Activated B cell treated with CpG ODN at 0.5 μM for 24 hours (primary cell): Measurements from ENCODE around the gene EYS. TPM values are rescaled to one million over a fixed set of nuclear protein-coding genes. Genes with fewer than 3 reads are reported as not detected.

Source experiments
- ATAC-seq: fragments of 200-7000 bp; cut with Tn5 transposase; one replicate; pipeline ENCODE4 v1.10.0; 2021; ENCODE audit warnings: low read depth, mild to moderate bottlenecking, moderate library complexity
- CTCF ChIA-PET: fragments of 350-600 bp; sonication (Branson Sonifier 250); formaldehyde crosslinking; loops from one replicate; lab custom pipeline; 2021; ENCODE audit warnings: antibody characterized with exemption; lab: Charles Lee
- POLR2A ChIA-PET: fragments of 350-600 bp; sonication (Branson Sonifier 250); formaldehyde crosslinking; loops from one replicate; lab custom pipeline; 2021; ENCODE audit warnings: antibody characterized with exemption; lab: Charles Lee
- DNase-seq: peaks from one replicate; pipeline ENCODE4 v3.0.0; 2022
- H3K27ac Mint-ChIP-seq: one replicate; pipeline ENCODE4 v1.8.0; 2020; ENCODE audit warnings: mixed read lengths
- H3K27me3 Mint-ChIP-seq: one replicate; pipeline ENCODE4 v1.8.0; 2021; ENCODE audit warnings: mixed read lengths
- H3K36me3 Mint-ChIP-seq: one replicate; pipeline ENCODE4 v1.8.0; 2021; ENCODE audit warnings: low read depth, mixed read lengths
- H3K4me1 Mint-ChIP-seq: one replicate; pipeline ENCODE4 v1.8.0; 2021; ENCODE audit warnings: mixed read lengths
- H3K4me3 Mint-ChIP-seq: one replicate; pipeline ENCODE4 v1.8.0; 2020; ENCODE audit warnings: mild to moderate bottlenecking, mixed read lengths
- H3K9me3 Mint-ChIP-seq: one replicate; pipeline ENCODE4 v1.8.0; 2020; ENCODE audit warnings: mixed read lengths
- intact Hi-C: fragments of 100-400 bp; cut with micrococcal nuclease; formaldehyde crosslinking; loops from one replicate; pipeline ENCODE4 v1.15.1; 2024
- total RNA-seq: library from RNA; stranded (reverse); gene quantifications from 2 replicates; pipeline ENCODE4 v1.2.3, GENCODE V29; 2022
- TF ChIP-seq, protein P1 (sequence below): fragments of 200-600 bp; IDR thresholded peaks from one replicate; pipeline ENCODE4 v1.8.0; 2022; ENCODE audit warnings: antibody characterized with exemption, mild to moderate bottlenecking

The EYS gene
- total RNA-seq, 1 donor from 2014 or later: not detected

DNA sequence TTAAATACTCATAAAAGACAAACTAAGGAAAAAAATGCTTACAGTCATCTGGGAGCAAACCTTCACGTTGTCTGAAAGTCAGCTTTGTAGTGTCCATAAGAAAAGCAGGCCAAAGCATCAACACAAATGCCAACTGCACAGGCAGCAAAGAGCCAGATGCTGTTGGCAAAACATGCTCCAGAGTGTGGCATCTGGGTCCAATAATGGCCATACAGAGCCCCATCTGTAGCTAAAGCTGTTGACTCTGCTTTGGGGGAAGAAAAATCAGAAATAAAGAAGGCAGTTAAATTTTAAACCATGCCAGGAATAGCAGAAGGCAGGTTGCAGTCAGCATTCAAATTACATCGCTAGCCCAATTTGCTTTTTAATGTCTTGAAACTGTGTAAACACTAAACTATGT lies 776.3 kb downstream of the EYS start:
- TF ChIP-seq, protein P1, sequence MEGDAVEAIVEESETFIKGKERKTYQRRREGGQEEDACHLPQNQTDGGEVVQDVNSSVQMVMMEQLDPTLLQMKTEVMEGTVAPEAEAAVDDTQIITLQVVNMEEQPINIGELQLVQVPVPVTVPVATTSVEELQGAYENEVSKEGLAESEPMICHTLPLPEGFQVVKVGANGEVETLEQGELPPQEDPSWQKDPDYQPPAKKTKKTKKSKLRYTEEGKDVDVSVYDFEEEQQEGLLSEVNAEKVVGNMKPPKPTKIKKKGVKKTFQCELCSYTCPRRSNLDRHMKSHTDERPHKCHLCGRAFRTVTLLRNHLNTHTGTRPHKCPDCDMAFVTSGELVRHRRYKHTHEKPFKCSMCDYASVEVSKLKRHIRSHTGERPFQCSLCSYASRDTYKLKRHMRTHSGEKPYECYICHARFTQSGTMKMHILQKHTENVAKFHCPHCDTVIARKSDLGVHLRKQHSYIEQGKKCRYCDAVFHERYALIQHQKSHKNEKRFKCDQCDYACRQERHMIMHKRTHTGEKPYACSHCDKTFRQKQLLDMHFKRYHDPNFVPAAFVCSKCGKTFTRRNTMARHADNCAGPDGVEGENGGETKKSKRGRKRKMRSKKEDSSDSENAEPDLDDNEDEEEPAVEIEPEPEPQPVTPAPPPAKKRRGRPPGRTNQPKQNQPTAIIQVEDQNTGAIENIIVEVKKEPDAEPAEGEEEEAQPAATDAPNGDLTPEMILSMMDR: no peak
- Mint-ChIP-seq H3K27ac (no peak overlapping the region), H3K9me3 (peaks cover 1% of the 10 kb centered on the region), H3K27me3 (no peaks in the 10 kb centered on the region), H3K36me3 (no peaks in the 10 kb centered on the region), H3K4me3 (no peak overlapping the region), H3K4me1 (no peaks in the 10 kb centered on the region)
- ChIA-PET POLR2A (no interaction called here), CTCF (no interaction called here)
- no peak for ATAC-seq
- no peak for DNase-seq
- intact Hi-C loops: no loop called here

DNA sequence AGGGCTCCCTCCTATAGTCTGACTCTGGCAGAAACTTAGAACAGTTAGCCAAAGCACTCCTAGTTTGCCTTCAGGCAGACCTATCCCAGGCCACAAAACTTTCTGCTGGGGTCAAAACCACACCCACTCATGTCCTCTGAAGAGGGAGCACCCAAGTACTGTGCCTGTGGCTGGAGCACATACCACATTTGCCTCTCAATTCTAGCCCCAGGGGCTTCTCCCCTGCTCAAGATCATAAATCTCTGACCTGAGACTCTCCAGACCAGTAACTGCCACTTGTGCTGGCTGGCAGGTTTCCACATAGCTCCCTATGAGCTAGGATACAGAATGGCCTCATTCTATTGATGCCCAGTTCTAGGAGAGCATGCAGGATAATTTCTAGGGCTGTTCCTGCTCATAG lies 781.0 kb downstream of the EYS start:
- DNase-seq (no peak), ATAC-seq (no peak)
- H3K9me3 Mint-ChIP-seq: peaks cover 3% of the 10 kb centered on the region
- intact Hi-C loops: no loop called here
- ChIA-PET POLR2A (no interaction called here), CTCF (no interaction called here)
- H3K27ac Mint-ChIP-seq: no peak overlapping the region
- H3K4me1 Mint-ChIP-seq: no peaks in the 10 kb centered on the region
- no peak overlapping the region for H3K4me3 Mint-ChIP-seq
- no peaks in the 10 kb centered on the region for H3K36me3 Mint-ChIP-seq
- TF ChIP-seq, protein P1: no peak
- no peaks in the 10 kb centered on the region for H3K27me3 Mint-ChIP-seq

DNA sequence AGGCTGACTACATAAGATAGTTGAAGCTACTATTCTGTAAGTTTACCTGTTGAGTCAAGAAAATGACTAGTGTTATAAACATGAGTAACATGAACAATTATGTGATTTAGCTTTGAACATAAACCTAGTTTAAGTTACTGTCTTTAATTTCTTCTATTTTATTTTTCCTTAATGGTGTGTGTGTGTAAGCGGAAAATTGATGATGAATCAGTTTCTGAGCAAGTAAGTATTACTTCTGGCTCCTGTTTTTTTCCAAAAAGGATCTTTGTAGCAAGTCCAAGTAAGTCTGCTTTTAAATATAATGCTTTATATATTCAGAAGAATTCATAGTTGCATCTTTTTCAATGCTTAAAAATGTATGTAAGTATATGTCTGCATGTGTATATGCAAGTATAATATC lies 786.8 kb downstream of the EYS start:
- ChIA-PET POLR2A (no interaction called here), CTCF (no interaction called here)
- H3K9me3 Mint-ChIP-seq: peaks cover 7% of the 10 kb centered on the region
- intact Hi-C loops: no loop called here
- DNase-seq: no peak
- H3K27ac Mint-ChIP-seq: no peak overlapping the region
- H3K36me3 Mint-ChIP-seq: no peaks in the 10 kb centered on the region
- no peaks in the 10 kb centered on the region for H3K27me3 Mint-ChIP-seq
- TF ChIP-seq, protein P1: no peak
- ATAC-seq: no peak
- no peak overlapping the region for H3K4me3 Mint-ChIP-seq
- H3K4me1 Mint-ChIP-seq: no peaks in the 10 kb centered on the region

DNA sequence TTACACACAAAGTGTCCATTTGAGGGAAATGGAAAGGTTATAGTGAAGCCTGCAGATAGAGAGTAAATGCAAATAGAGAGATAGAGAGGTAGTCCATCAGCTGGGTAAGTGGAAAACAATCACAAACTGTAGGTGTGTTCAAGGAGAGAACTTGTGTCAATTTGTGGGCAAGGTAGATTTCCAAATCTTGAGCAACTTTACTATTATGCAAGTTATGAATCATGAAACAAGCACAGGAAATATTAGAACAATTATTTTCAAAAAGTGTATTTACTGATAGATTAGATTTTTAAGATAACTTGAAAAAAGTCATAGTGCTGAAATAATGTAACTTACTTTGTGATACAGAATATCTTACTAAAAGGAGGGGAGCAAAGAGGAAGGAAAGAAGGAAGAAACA lies 792.9 kb downstream of the EYS start:
- Mint-ChIP-seq H3K4me1 (no peaks in the 10 kb centered on the region), H3K27me3 (no peaks in the 10 kb centered on the region), H3K27ac (no peak overlapping the region), H3K36me3 (no peaks in the 10 kb centered on the region), H3K9me3 (peaks cover 6% of the 10 kb centered on the region), H3K4me3 (no peak overlapping the region)
- ATAC-seq (no peak), DNase-seq (no peak)
- ChIA-PET CTCF (no interaction called here), POLR2A (no interaction called here)
- TF ChIP-seq, protein P1: no peak
- intact Hi-C loops: no loop called here

DNA sequence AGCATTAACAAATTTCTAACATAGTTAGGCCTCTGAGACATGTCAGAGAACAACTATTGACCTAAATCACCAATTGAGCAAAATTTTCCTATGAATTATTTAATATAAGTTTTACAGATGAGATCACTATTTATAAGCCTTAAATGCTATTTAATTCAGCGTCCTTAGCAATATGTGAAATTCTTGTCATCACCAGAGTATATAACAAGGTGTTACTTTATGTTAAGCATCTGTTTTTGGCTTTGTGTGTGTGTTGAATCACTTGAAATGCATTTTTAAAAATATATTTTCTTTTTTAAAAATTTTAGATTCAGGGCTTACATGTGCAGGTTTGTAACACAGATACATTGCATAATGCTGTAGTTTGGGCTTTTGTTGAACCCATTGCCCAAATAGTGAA lies 794.1 kb downstream of the EYS start:
- TF ChIP-seq, protein P1: no peak
- intact Hi-C loops: no loop called here
- no peaks in the 10 kb centered on the region for H3K36me3 Mint-ChIP-seq
- ChIA-PET POLR2A (no interaction called here), CTCF (no interaction called here)
- H3K27ac Mint-ChIP-seq: no peak overlapping the region
- DNase-seq (no peak), ATAC-seq (no peak)
- H3K4me1 Mint-ChIP-seq: no peaks in the 10 kb centered on the region
- H3K4me3 Mint-ChIP-seq: no peak overlapping the region
- H3K27me3 Mint-ChIP-seq: no peaks in the 10 kb centered on the region
- peaks cover 6% of the 10 kb centered on the region for H3K9me3 Mint-ChIP-seq
